Brain microvascular endothelial cell (primary cell): ENCODE measurements around the gene UBE2E2.

Experiments used
- DNase-seq: peaks from one replicate; pipeline ENCODE4 v3.0.0-alpha.2; 2020
- H3K27ac ChIP-seq: fragments of 250-450 bp; sonication (Bioruptor Pico); 2 replicates; pipeline ENCODE4 v1.5.1; 2020; ENCODE audit warnings: mild to moderate bottlenecking, moderate library complexity
- H3K27me3 ChIP-seq: fragments of 250-450 bp; sonication (Bioruptor Pico); replicated peaks from 2 replicates; pipeline ENCODE4 v1.5.1; 2020; ENCODE audit warnings: mild to moderate bottlenecking
- H3K36me3 ChIP-seq: fragments of 250-450 bp; sonication (Bioruptor Pico); replicated peaks from 2 replicates; pipeline ENCODE4 v1.5.1; 2020; ENCODE audit warnings: mild to moderate bottlenecking
- H3K4me3 ChIP-seq: 2 replicates; pipeline ENCODE4 v1.5.1; 2011; ENCODE audit warnings: low read depth, mild to moderate bottlenecking, control low read depth, low read length, moderate library complexity
- in situ Hi-C: cut with HindIII; loops from 2 replicates; pipeline ENCODE4 v1.10.0; 2017; ENCODE audit warnings: low sequenced_read_pairs, low pct_ligation_motif_present
- TF ChIP-seq, protein P1 (sequence below): IDR thresholded peaks from 2 replicates; pipeline ENCODE4 v1.5.1; 2011; ENCODE audit warnings: low read depth, mild to moderate bottlenecking, moderate library complexity, low read length, control low read depth, inconsistent platforms; ENCODE audit errors: missing control alignments

The UBE2E2 gene

DNA sequence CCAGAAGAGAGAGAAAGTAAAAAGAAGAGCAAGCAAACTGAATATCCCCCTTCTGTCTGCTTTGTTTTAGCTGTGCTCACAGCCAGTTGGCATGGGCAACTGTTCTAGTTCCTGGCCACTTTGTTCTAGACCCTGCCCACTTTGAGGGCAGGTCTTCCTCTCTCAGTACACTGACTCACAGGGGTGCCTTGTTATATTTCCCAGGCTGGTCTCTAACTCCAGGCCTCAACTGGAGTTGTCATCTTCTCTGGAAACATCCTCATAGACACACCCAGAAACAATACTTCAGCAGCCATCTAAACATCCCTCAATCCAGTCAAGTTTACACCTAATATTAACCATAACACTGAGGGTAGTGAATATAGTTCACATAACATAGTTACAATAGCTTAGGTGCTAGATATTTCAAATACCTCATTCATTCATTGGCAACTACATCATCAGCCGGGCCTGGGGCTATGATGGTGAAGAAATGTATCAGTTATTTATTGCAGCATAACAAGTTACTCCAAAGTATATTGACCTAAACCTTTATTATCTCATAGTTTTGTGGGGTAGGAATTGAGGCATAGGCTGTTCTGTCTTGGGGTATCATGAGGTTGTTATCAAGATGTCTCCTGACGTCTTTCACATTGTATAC lies 106.0 kb downstream of the UBE2E2 start:
- TF ChIP-seq, protein P1, sequence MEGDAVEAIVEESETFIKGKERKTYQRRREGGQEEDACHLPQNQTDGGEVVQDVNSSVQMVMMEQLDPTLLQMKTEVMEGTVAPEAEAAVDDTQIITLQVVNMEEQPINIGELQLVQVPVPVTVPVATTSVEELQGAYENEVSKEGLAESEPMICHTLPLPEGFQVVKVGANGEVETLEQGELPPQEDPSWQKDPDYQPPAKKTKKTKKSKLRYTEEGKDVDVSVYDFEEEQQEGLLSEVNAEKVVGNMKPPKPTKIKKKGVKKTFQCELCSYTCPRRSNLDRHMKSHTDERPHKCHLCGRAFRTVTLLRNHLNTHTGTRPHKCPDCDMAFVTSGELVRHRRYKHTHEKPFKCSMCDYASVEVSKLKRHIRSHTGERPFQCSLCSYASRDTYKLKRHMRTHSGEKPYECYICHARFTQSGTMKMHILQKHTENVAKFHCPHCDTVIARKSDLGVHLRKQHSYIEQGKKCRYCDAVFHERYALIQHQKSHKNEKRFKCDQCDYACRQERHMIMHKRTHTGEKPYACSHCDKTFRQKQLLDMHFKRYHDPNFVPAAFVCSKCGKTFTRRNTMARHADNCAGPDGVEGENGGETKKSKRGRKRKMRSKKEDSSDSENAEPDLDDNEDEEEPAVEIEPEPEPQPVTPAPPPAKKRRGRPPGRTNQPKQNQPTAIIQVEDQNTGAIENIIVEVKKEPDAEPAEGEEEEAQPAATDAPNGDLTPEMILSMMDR = no peak
- DNase-seq = no peak

DNA sequence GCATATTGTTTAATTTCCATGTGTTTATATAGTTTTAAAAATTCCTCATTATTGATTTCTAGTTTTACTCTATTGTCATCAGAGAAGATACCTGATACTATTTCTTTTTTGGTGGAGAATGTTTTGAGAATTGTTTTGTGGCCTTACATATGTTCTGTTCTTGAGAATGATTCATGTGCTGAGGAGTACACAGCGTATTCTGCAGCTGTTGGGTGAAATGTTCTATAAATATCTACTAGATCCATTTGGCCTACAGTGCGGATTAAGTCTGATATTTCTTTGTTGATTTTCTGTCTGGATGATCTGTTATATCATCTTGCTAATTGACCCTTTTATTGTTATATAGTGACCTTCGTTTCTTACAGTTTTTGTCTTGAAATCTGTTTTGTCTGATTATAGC lies 109.7 kb downstream of the UBE2E2 start:
- DNase-seq = peak; percentile 24
- no peak overlapping the region for H3K4me3 ChIP-seq
- in situ Hi-C loops = no loop called here
- H3K27ac ChIP-seq = no peak overlapping the region
- H3K27me3 ChIP-seq = no peaks in the 10 kb centered on the region
- no peaks in the 10 kb centered on the region for H3K36me3 ChIP-seq
- TF ChIP-seq, protein P1 = no peak

More for the DNA sequence above, 106.0 kb downstream of the UBE2E2 start:
- no peaks in the 10 kb centered on the region for H3K27me3 ChIP-seq
- H3K36me3 ChIP-seq = no peaks in the 10 kb centered on the region
- H3K27ac ChIP-seq = no peak overlapping the region
- no peak overlapping the region for H3K4me3 ChIP-seq
- in situ Hi-C loops = no loop called here

DNA sequence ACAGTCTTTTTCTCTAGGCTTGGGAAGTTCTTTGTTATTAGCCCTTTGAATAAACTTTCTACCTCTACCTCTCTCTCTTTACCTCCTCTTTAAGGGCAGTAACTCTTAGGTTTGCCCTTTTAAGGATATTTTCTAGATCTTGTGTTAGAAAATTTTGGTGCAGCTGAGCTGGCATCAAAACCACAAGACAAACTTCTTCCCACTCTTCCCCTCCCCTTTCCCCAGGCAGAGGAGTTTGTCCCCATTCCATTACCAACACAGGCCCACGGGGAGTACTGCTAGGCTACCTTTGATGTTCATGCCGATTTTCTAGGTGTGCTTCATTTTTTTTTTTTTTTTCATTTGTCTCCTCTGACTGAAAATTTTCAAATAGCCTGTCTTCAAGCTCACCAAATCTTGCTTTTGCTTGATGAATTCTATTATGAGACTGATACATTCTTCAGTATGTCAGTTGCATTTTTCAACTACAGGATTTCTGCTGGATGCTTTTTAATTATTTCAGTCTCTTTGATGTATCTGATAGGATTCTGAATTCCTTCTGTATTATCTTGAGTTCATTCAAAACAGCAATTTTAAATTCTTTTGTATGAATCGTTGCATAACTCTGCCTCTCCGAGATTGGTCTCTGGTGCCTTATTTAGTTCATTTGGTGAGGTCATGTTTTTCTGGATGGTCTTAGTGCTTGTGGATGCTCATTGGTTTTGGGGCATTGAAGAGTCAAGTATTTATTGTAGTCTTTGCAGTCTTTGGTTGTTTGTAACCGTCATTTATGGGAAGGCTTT lies 112.0 kb downstream of the UBE2E2 start:
- DNase-seq = no peak
- Histone ChIP-seq H3K4me3 (no peak overlapping the region), H3K36me3 (no peaks in the 10 kb centered on the region), H3K27me3 (no peaks in the 10 kb centered on the region), H3K27ac (no peak overlapping the region)
- in situ Hi-C loops = no loop called here
- TF ChIP-seq, protein P1 = no peak

DNA sequence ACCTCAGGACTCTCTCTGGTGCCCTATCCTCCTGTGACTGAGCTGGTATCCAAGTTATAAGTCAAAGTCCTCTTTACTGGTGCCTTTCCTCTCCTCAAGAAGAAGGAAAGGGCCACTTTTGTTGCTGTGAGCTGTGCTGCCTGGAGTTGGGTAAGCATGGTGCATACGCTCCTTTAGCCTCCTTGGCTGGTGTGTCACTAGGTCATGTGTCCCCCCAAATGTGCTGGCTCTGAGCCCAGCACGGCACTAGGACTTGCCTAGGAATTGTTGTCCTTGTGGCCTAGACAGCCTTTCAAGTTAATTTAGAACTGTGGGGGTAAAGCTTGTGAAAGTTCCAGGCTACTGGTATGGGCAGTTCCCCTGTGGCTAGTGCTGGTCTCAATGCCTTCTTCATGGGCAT lies 113.8 kb downstream of the UBE2E2 start:
- DNase-seq = no peak
- H3K27ac ChIP-seq = no peak overlapping the region
- TF ChIP-seq, protein P1 = no peak
- no peak overlapping the region for H3K4me3 ChIP-seq
- in situ Hi-C loops = no loop called here
- H3K27me3 ChIP-seq = no peaks in the 10 kb centered on the region
- no peaks in the 10 kb centered on the region for H3K36me3 ChIP-seq

DNA sequence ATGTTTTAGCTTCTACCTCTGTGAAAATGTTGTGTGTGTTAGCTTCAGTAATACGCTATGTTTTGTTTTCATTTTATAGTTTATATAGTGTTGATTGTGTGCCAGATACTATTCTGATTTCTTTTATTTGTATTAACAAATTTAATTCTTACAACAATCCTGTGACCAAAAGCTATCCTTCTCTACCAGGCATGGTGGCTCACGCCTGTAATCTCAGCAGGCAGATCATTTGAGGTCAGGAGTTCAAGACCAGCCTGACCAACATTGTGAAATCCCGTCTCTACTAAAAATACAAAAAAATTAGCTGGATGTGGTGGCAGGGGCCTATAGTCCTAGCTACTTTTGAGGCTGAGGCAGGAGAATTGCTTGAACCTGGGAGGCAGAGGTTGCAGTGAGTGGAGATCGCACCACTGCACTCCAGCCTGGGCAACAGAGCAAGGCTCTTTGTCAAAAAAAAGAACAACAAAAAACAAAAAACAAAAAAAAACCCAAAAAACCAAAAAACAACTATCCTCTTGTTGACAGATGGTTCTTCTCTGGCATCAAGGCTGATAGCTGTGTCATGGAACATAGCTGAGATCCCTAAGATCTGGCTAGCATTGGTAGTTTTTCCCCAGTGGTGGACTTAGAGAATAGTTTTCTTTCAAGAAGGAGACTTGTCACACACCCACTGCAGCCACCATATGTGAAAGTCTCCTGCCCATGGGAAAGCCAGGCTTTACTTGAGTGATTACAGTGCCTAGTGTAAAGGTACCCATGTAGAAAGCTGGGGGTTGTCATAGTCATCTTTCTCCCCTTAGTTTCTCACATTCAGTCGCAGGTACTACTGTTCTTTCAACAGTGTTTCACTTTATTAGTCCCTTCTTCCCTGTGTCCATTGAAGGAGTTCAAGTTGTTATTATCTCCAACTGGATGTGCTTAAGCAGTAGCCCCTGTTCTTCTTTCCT lies 116.5 kb downstream of the UBE2E2 start:
- peak; percentile 46 for DNase-seq
- in situ Hi-C loops = no loop called here
- no peak overlapping the region for H3K27ac ChIP-seq
- no peaks in the 10 kb centered on the region for H3K36me3 ChIP-seq
- TF ChIP-seq, protein P1 = no peak
- H3K4me3 ChIP-seq = no peak overlapping the region
- H3K27me3 ChIP-seq = no peaks in the 10 kb centered on the region
